GM21576 (cell line): ENCODE measurements around the gene SUCLG1.
"Not testable (repeated sequence)": the region's sequence is repeated elsewhere in the genome, so short reads cannot be mapped to it uniquely, and the experiment has no call there.

ENCODE experiments used
- ATAC-seq: cut with Tn5 transposase; IDR thresholded peaks from one replicate; pipeline ENCODE4 v1.9.1; 2021; ENCODE audit warnings: mild to moderate bottlenecking, moderate library complexity; ENCODE audit not compliant: unreplicated experiment

The SUCLG1 gene

GRCh38 chr2:84424152-84424551 lies 34.9 kb downstream of the SUCLG1 start:
- ATAC-seq = no peak

DNA sequence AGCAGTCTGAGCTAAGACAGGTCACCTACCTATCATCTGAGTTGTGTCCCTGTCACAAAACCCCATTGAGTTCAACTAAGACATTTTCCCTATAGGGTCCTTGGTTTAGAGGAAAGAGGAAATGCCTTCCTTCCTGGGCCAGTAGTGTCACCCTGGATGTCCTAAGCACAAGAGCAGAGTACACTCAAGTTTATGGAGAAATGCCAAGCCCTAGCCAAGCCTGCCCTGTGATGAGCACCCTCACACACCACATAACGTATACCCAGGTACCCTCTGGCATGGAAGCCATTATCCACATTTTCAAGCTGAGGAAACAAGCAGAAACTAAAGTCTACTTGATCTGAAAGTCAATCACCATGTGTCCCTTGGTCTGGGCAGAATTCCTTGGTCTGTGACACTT lies 37.3 kb downstream of the SUCLG1 start:
- ATAC-seq = no peak

GRCh38 chr2:84421197-84421596 lies 37.9 kb downstream of the SUCLG1 start:
- no peak for ATAC-seq

DNA sequence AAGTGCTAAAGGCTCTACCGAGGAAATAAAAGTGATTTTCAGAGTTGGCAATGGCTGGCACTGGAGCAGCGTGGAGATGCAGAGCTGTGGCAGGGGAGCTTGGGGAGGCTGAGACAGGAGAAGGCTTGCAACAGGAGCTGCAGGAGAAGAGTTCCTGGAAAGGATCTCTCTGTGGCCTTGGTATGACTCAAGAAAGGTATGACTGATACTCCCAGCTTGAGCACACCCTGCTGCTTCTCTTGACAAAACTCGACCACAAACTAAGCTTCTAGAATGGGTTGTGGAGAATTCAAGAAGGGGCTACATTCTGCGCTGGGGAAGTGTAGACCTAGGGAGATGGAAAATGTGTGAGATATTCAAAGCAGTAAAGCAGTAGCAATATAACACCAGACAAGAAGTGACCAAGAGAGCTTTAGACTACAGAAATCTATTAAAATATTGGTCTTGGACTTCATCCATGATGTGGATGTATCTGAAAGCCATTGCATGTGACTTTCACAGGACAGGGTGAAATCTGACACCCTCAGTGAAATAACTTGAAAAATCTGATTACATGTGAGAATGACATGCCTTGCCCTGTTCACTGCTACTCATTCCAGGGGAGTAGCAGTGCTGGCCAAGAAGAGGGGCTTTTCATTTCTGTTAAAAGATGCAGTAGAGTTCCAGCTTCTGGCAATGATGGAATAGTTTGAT lies 41.5 kb downstream of the SUCLG1 start:
- ATAC-seq = no peak

- ATAC-seq = no peak
These were observed 49.5 kb downstream of the SUCLG1 start for GRCh38 chr2:84409531-84409930.

DNA sequence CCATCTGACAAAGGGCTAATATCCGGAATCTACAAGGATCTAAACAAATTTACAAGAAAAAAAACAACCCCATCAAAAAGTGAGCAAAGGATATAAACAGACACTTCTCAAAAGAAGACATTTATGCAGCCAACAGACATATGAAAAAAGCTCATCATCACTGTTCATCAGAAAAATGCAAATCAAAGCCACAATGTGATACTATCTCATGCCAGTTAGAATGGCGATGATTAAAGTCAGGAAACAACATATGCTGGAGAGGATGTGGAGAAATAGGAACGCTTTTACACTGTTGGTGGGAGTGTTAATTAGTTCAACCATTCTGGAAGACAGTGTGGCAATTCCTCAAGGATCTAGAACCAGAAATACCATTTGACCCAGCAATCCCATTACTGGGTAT lies 57.0 kb downstream of the SUCLG1 start:
- ATAC-seq = not testable (repeated sequence)

DNA sequence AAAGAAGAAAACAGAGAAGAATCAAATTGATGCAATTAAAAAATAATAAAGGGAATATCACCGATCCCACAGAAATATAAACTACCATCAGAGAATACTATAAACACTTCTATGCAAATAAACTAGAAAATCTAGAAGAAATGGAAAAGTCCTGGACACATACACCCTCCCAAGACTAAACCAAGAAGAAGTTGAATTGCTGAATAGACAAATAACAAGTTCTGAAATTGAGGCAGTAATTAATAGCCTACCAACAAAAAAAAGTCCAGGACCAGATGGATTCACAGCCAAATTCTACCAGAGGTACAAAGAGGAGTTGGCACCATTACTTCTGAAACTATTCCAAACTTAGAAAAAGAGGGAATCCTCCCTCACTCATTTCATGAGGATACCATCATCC lies 59.2 kb downstream of the SUCLG1 start:
- ATAC-seq = not testable (repeated sequence)

DNA sequence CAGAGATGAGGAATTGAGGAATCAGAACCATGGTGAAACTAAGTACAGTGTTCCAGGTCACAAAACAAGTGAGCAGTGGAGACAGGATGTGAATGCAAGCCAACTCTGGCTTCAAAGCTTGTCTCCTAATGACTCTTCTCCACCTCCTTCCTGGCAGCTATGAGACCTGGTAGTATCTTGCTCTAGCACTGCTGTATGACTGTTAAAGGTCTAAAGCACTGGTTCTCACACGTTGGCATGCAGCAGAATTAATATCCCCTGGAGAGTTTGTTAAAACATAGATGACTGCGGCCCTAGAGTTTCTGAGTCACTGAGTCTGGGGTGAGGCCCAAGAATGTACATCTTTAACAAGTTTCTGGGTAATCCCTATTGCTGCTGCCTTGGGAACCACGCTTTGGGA lies 63.3 kb downstream of the SUCLG1 start:
- no peak for ATAC-seq

DNA sequence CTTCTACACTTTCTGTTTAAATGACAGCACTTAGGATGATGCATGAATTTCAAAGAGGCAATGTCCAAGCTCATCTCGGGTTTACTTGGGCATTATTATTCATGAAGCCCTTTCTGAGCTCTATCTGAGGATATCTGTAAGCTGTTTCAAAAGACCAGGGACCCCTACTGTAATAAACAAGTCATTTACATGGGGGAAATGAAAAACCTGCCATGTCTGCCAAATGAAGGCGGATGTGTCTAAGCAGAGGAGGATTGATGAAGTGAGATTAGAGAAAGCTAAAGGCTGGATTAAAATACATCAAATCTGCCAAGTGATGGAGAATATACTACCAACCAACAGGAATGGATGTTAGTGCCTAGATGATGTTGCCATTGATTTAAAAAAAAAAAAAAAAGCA lies 64.5 kb downstream of the SUCLG1 start:
- no peak for ATAC-seq

DNA sequence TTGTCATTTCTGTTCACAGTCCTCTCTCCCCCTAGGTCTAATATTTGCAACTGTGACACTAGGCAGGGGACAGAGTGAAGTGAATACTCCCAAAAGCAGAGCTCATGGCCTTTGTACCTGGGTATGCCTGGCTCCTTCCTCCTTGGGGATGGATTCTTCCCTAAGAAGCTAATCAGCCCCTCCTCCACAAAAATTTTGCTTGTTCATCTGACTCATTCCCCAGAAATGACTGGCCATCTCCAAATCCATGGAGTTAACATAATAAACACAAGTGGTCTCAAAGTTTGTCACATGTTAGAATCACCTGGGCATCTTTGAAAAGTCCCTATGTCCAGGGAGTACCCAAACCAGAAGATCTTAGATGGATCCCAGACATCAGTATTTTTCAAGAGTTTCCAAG lies 65.3 kb downstream of the SUCLG1 start:
- ATAC-seq = no peak

- ATAC-seq = no peak
These were observed 69.3 kb downstream of the SUCLG1 start for GRCh38 chr2:84389794-84390193.

DNA sequence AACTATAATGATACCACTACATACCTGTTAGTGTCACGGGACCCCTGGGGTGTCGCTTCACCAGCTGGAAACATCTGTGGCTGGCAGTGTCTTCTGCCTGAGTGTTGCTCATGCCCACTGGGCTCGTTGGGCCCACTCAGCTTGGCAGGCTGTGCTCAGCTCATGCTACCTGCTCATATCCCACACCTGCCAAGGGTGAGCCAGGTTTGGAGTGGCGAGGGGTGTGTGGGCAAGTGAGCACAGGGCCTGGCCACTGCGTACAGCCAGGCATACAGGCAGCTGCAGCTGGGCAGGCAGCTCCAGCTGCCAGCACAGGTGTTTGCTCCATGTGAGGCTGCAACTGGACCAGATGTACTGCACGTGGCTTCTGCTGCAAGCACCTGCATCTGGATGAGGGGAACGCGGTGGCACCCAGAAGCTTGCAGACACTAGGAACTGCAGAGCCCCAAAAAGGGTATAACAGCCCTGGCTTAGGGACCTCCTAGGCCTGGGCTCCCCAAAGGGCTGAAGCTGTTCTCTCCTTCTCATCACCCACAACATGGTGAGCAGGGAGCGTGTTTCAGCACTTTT lies 70.1 kb downstream of the SUCLG1 start:
- no peak for ATAC-seq

- no peak for ATAC-seq
These were observed 70.9 kb downstream of the SUCLG1 start for GRCh38 chr2:84388133-84388532.

DNA sequence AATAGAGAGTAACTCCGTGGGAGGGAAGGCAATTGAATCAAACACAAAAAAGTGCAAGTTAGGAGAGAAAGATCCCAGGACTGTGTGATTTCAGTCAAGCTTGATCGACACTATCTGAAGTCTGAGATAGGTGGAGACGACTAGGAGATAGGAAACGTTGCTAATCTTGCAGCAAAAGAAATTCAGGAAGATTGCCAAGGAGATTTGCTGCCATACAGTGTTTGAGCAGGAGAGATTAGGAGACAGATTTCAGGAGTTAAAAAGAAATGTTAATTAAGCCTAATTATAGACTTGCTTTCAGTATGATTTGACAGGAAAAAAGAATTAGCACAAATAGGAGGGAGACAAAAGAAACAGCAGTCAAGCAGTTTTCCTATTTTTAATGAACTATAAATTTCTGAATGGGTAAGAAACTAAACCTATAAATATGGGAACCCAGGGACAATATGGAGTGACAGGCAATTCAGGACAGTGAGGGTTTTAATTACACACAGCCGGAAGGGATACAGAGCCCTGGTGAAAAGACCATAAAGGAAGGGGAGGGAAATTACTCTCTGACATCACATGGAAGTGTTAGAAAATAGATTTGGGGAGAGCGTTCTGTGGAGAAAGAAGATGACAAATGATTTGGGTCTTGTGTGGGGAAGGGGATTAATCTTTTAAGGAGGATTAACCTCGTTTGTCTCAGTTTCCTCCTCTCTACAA lies 72.6 kb downstream of the SUCLG1 start:
- ATAC-seq = no peak

DNA sequence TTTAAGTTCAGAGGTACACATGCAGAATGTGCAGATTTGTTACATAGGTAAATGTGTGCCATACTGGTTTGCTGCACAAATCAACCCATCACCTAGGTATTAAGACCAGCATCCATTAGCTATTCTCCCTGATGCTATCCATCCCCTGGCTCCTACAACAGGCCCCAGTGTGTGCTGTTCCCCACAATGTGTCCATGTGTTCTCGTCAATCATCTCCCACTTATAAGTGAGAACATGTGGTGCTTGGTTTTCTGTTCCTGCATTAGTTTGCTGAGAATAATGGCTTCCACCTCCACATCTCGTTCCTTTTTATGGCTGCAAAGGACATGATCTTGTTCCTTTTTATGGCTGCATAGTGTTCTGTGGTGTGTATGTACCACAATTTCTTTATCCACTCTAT lies 75.8 kb downstream of the SUCLG1 start:
- no peak for ATAC-seq

GRCh38 chr2:84380875-84381274 lies 78.2 kb downstream of the SUCLG1 start:
- ATAC-seq = no peak

DNA sequence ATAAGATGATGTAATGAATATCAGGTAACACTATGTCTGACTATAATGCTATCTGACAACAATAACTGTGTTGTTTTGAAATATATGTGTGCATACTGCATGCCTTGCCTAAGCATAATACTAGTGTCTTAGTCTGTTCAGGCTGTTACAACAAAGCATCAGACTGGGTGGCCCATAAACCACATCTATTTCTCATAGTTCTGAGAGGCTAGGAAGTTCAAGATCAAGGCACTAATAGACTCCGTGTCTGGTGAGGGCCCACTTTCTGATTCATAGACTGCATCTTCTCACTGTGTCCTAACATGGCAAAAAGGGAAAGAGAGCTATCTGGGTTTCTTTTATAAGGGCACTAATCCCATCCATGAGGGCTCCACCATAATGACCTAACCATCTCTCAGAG lies 80.1 kb downstream of the SUCLG1 start:
- no peak for ATAC-seq

GRCh38 chr2:84375020-84375419 lies 84.1 kb downstream of the SUCLG1 start:
- ATAC-seq = no peak

- ATAC-seq = no peak
These were observed 85.2 kb downstream of the SUCLG1 start for GRCh38 chr2:84373866-84374265.
